Tibial artery (tissue), 4 donors: ENCODE data around the gene ESRRA.
"Not testable (repeated sequence)": the region's sequence is repeated elsewhere in the genome, so short reads cannot be mapped to it uniquely, and the experiment has no call there.

Experiments used
- DNase-seq, 2 donors: peaks; one replicate each; pipeline ENCODE4 v3.0.0-alpha.2; 2019
- H3K27ac ChIP-seq, 2 donors: fragments of 200-600 bp; sonication (generic) in 1 of 2; 1 replicate in 1 of 2; 2 replicates in 1 of 2; pipeline ENCODE4 v1.5.1; 2018 to 2019; ENCODE audit warnings: mild to moderate bottlenecking in 1 of 2
- H3K27me3 ChIP-seq, 2 donors: fragments of 200-600 bp; sonication (generic) in 1 of 2; one replicate each; pipeline versions ENCODE4 v1.5.1 to v1.6.0; 2016 to 2019
- H3K36me3 ChIP-seq, 3 donors: fragments of 200-600 bp; sonication (generic) in 2 of 3; one replicate each; pipeline ENCODE4 v1.5.1; 2016 to 2019; ENCODE audit warnings: mild to moderate bottlenecking in 2 of 3
- H3K4me1 ChIP-seq, 4 donors: fragments of 200-600 bp; sonication (generic) in 2 of 4; 1 replicate in 3 of 4; 2 replicates in 1 of 4; pipeline ENCODE4 v1.5.1; 2016 to 2019
- H3K4me3 ChIP-seq, 2 donors: fragments of 200-600 bp; sonication (generic) in 1 of 2; 1 replicate in 1 of 2; 2 replicates in 1 of 2; pipeline ENCODE4 v1.5.1; 2018 to 2019; ENCODE audit warnings: mild to moderate bottlenecking in 2 of 2
- H3K9me3 ChIP-seq, 3 donors: fragments of 200-600 bp; sonication (generic) in 1 of 3; one replicate each; pipeline ENCODE4 v1.5.1; 2016 to 2019
- intact Hi-C: fragments of 100-400 bp; cut with DNase I; formaldehyde crosslinking; loops from one replicate; pipeline ENCODE4 v1.15.0; 2023; ENCODE audit warnings: low total_unique reads
- TF ChIP-seq, protein P1 (sequence below), 2 experiments: fragments of 200-600 bp in 1 of 2; fragments of 450-650 bp in 1 of 2; IDR thresholded peaks; one replicate each; pipeline ENCODE4 v1.5.1; 2017 to 2019; ENCODE audit warnings: antibody characterized with exemption in 2 of 2, mild to moderate bottlenecking in 1 of 2, moderate library complexity in 1 of 2

Gene ESRRA

DNA sequence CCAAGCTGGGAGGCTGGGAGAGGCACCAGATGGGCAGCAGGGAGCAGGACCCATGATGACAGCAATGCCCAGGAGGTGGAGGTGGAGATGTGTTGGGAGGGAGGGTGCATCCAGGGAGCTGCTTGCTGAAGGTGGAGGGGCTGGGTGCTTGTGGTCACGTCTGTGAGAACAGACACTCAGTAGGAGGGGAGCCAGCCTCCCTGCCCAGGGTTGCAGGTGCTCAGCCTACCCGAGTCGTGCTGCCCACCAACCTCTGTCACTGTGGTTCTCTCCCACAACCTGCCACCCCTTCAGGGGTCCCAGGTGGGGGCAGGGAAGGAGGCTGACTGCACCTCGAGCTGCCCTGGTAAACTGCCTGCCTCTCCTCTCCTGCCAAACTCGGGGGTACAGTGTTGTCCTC, 18.0 kb downstream of the ESRRA start:
- peaks cover 0 to 23% (median 13%) of the 10 kb centered on the region in 4 donors for H3K4me1 ChIP-seq
- no peaks in the 10 kb centered on the region for H3K9me3 ChIP-seq
- H3K27ac ChIP-seq, result no peak overlapping the region
- no peak for DNase-seq
- peaks cover 0 to 27% (median 0%) of the 10 kb centered on the region in 3 donors for H3K36me3 ChIP-seq
- TF ChIP-seq, protein P1, sequence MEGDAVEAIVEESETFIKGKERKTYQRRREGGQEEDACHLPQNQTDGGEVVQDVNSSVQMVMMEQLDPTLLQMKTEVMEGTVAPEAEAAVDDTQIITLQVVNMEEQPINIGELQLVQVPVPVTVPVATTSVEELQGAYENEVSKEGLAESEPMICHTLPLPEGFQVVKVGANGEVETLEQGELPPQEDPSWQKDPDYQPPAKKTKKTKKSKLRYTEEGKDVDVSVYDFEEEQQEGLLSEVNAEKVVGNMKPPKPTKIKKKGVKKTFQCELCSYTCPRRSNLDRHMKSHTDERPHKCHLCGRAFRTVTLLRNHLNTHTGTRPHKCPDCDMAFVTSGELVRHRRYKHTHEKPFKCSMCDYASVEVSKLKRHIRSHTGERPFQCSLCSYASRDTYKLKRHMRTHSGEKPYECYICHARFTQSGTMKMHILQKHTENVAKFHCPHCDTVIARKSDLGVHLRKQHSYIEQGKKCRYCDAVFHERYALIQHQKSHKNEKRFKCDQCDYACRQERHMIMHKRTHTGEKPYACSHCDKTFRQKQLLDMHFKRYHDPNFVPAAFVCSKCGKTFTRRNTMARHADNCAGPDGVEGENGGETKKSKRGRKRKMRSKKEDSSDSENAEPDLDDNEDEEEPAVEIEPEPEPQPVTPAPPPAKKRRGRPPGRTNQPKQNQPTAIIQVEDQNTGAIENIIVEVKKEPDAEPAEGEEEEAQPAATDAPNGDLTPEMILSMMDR (IDR thresholded peaks at IDR 0.05), result no peak
- H3K4me3 ChIP-seq, result no peak overlapping the region
- intact Hi-C loops, result no loop called here
- H3K27me3 ChIP-seq, result no peaks in the 10 kb centered on the region

DNA sequence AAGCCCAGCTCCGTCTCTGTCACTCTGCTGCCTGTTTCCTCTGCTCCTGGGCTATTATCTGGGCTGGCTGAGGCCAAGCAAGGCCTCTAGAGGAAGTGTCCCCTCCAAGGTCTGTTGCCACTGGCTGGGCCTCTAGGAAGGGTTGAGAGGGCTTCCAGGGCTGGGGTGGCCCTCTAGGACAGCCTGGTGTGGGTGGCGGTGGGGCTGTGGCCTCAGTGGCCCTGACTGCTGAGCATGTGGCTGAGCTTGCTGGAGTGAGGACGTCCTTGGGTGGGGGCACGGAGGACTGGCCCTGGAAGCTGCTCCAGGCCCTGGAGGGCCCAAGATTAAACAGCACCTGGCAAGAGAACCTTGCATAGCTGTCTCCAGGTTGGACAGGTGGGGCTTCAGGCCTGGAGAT, 18.7 kb downstream of the ESRRA start:
- H3K9me3 ChIP-seq, DNase-seq, H3K4me3 ChIP-seq, H3K27ac ChIP-seq, intact Hi-C loops, H3K27me3 ChIP-seq: not testable (repeated sequence)
- peaks cover 0 to 19% (median 10%) of the 10 kb centered on the region in 4 donors for H3K4me1 ChIP-seq
- peaks cover 0 to 27% (median 0%) of the 10 kb centered on the region in 3 donors for H3K36me3 ChIP-seq

DNA sequence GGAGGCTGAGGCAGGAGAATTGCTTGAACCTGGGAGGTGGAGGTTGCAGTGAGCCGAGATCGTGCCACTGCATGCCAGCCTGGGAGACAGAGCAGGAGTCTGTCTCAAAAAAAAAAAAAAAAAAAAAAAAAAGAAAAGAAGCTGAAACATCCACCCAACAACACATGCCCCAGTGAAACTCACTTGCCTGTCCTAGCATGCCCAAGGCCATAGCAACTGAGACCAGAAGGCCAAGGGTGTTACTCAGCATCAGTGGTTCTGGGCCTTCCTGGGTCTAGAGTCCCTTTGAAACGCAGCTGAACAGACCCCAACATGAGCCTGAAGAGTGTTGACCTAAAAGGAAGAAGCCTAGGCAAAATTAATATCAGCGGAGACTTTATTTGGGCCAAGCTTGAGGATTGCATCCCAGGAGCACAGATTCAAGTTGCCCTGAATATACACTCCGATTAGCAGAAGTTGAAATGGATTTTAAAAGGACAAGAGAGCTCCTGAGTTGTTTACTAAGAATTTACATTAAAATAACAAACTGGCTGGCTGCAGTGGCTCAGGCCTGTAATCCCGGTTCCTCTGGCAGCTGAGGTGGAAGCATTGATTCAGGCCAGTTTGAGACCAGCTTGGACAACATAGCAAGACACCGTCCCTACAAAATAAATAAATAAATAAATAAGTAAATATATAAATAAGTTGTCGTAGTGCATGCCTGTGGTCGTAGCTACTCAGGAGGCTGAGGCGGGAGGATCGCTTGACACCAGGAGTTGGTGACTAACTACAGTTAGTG, 19.6 kb downstream of the ESRRA start:
- no peak for DNase-seq
- intact Hi-C loops, result no loop called here
- no peaks in the 10 kb centered on the region for H3K27me3 ChIP-seq

DNA sequence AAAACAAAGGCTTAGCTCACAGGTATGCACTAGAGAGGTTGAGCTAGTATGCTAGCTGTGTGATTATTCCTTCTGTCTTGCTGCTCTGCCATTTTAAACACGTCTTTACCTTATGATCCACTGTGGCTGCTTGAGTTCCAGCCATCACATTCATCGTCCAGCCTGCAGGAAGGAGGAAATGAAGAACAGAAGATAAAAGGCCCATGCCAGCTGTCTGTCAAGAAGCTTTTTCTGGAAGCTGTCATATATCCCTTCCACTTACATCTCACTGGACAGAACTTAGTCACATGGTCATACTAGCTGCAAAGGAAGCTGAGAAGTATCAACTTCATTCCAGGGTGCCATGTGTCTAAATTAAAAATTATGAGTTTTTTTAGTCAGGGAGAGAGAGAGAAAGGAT, 22.1 kb downstream of the ESRRA start:
- no peak for DNase-seq
- peaks cover 0 to 35% (median 22%) of the 10 kb centered on the region in 4 donors for H3K4me1 ChIP-seq
- H3K36me3 ChIP-seq, result peaks cover 0 to 8% (median 0%) of the 10 kb centered on the region in 3 donors
- H3K27ac ChIP-seq, result no peak overlapping the region
- no peaks in the 10 kb centered on the region for H3K27me3 ChIP-seq
- intact Hi-C loops, result no loop called here
- H3K9me3 ChIP-seq, result no peaks in the 10 kb centered on the region
- H3K4me3 ChIP-seq, result no peak overlapping the region
- TF ChIP-seq, protein P1 (IDR thresholded peaks at IDR 0.05), result no peak

More for the DNA sequence above, 19.6 kb downstream of the ESRRA start:
- H3K36me3 ChIP-seq, result peaks cover 0 to 27% (median 0%) of the 10 kb centered on the region in 3 donors
- H3K4me3 ChIP-seq, result no peak overlapping the region
- TF ChIP-seq, protein P1 (IDR thresholded peaks at IDR 0.05), result no peak
- H3K9me3 ChIP-seq, result no peaks in the 10 kb centered on the region
- H3K27ac ChIP-seq, result no peak overlapping the region
- H3K4me1 ChIP-seq, result peaks cover 0 to 22% (median 12%) of the 10 kb centered on the region in 4 donors

DNA sequence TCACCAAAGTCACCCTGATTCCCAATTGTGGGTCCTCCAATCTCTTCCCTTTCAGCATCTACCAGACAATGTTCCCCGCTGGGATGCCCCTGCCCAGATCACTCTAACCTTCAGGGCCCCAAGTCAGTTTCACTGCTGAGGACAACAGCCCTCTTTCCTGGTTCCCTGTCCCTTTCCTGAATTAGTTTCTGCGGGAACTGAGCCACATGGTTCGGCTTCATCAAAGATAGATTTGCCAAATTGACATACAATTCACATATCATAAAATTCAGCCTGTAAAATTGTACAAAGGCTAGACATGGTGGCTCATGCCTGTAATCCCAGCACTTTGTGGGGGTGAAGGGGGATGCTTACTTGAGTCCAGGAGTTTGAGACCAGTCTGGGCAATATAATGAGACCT, 22.7 kb downstream of the ESRRA start:
- no peaks in the 10 kb centered on the region for H3K27me3 ChIP-seq
- intact Hi-C loops, result no loop called here

DNA sequence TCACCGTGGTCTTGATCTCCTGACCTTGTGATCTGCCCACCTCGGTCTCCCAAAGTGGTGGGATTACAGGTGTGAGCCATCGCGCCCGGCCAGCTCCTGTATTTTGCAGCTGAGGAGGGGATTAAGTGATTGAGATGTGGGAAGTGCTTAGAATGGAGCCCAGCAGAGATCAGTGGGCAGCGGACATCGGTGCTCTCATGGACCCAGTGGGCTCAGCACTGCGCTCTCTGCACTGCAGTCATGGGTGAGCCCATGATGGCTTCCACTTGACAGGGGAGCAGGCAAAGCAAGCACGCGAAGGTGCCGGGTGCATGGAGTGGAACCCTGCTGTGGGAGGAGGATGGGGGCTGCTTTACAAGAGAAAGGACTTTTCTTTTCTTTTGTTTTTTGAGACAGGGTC, 25.6 kb downstream of the ESRRA start:
- H3K27ac ChIP-seq, result no peak overlapping the region
- H3K4me3 ChIP-seq, result no peak overlapping the region
- no peaks in the 10 kb centered on the region for H3K27me3 ChIP-seq
- TF ChIP-seq, protein P1 (IDR thresholded peaks at IDR 0.05), result no peak
- H3K9me3 ChIP-seq, result no peaks in the 10 kb centered on the region
- H3K36me3 ChIP-seq, result no peaks in the 10 kb centered on the region
- peaks cover 0 to 30% (median 22%) of the 10 kb centered on the region in 4 donors for H3K4me1 ChIP-seq
- intact Hi-C loops, result no loop called here
- no peak for DNase-seq

More for the DNA sequence above, 22.7 kb downstream of the ESRRA start:
- Histone ChIP-seq H3K27ac (no peak overlapping the region), H3K36me3 (peaks cover 0 to 2% (median 0%) of the 10 kb centered on the region in 3 donors), H3K4me1 (peaks cover 0 to 31% (median 22%) of the 10 kb centered on the region in 4 donors), H3K9me3 (no peaks in the 10 kb centered on the region), H3K4me3 (no peak overlapping the region)
- DNase-seq, result no peak
- TF ChIP-seq, protein P1 (IDR thresholded peaks at IDR 0.05), result no peak
